NCI-H2196 treated with DMSO at 0.1 percent for 48 hours (cell line): ENCODE measurements around the gene DLK1.

Experiments used
- DNase-seq: peaks from one replicate; lab custom pipeline; 2025; ENCODE audit not compliant: unreplicated experiment; lab: John Stamatoyannopoulos, UW

Gene DLK1

GRCh38 chr14:100692859-100693558 is 33.7 kb upstream of the DLK1 start:
- peak; percentile 66 for DNase-seq

GRCh38 chr14:100693877-100694578 is 32.7 kb upstream of the DLK1 start:
- no peak for DNase-seq

- DNase-seq = no peak
Measured at GRCh38 chr14:100694579-100695422, 31.9 kb upstream of the DLK1 start.

GRCh38 chr14:100695423-100695738 is 31.3 kb upstream of the DLK1 start:
- no peak for DNase-seq

- DNase-seq = no peak
Measured at GRCh38 chr14:100696008-100696407, 30.7 kb upstream of the DLK1 start.

GRCh38 chr14:100696590-100696989 is 30.1 kb upstream of the DLK1 start:
- no peak for DNase-seq

- DNase-seq = no peak
Measured at GRCh38 chr14:100698066-100698465, 28.6 kb upstream of the DLK1 start.

- no peak for DNase-seq
Measured at GRCh38 chr14:100698666-100699448, 27.8 kb upstream of the DLK1 start.

GRCh38 chr14:100701314-100701713 is 25.4 kb upstream of the DLK1 start:
- no peak for DNase-seq

- no peak for DNase-seq
Measured at GRCh38 chr14:100702590-100702989, 24.1 kb upstream of the DLK1 start.

GRCh38 chr14:100703386-100704220 is 23.1 kb upstream of the DLK1 start:
- no peak for DNase-seq

GRCh38 chr14:100706200-100706599 is 20.5 kb upstream of the DLK1 start:
- DNase-seq = no peak

GRCh38 chr14:100706860-100707259 is 19.8 kb upstream of the DLK1 start:
- no peak for DNase-seq

- peak; percentile 5 for DNase-seq
Measured at GRCh38 chr14:100708425-100709288, 18.0 kb upstream of the DLK1 start.

GRCh38 chr14:100709289-100710284 is 17.1 kb upstream of the DLK1 start:
- DNase-seq = no peak

- DNase-seq = no peak
Measured at GRCh38 chr14:100710391-100710790, 16.3 kb upstream of the DLK1 start.

- DNase-seq = no peak
Measured at GRCh38 chr14:100710826-100711462, 15.7 kb upstream of the DLK1 start.

- DNase-seq = no peak
Measured at GRCh38 chr14:100711493-100711892, 15.2 kb upstream of the DLK1 start.
